Measurements from ENCODE around the gene CFAP107. TPM values are rescaled to one million over a fixed set of nuclear protein-coding genes. Genes with fewer than 3 reads are reported as not detected.
"Not testable (repeated sequence)": the region's sequence is repeated elsewhere in the genome, so short reads cannot be mapped to it uniquely, and the experiment has no call there.

The CFAP107 gene
- total and polyA plus RNA-seq, 4 donors: not detected

DNA sequence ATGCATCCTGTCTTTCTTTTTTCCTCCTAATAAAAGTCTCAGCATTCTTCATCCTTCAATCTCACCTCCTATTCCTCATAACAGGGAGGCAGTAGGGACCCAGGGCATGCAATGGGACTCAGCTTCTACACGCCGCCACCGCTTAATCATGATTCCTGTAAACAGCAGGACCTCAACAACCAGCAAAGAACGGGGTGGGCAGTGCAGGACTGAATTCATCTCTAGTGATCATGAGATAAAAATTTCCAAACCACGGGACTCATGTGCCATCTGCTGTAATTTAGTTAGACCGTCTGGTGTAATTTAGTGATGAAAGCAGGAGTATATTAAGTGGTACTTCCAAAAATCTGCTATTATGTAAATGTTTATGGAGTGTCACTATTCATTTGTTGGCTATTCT, 32.9 kb downstream of the CFAP107 start:
- peaks cover 0 to 3% (median 0%) of the 10 kb centered on the region in 4 donors for H3K27me3 ChIP-seq (ENCODE audit: control insufficient read depth in 4 of 4, insufficient read depth in 4 of 4, low read length in 3 of 4)
- TF ChIP-seq JUND (IDR thresholded peaks at IDR 0.05): no peak
- TF ChIP-seq, protein P1, sequence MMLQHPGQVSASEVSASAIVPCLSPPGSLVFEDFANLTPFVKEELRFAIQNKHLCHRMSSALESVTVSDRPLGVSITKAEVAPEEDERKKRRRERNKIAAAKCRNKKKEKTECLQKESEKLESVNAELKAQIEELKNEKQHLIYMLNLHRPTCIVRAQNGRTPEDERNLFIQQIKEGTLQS (IDR thresholded peaks at IDR 0.05): no peak
- no peak for TF ChIP-seq EGR1 (IDR thresholded peaks at IDR 0.05; ENCODE audit: low read depth in 2 of 2)
- no peaks in the 10 kb centered on the region for H3K36me3 ChIP-seq (ENCODE audit: control insufficient read depth in 4 of 4, insufficient read depth in 3 of 4, low read depth in 1 of 4, low read length in 3 of 4)
- 86% methylated on average over 6 of the region's 6 CpGs for WGBS
- no peak overlapping the region for H3K27ac ChIP-seq (ENCODE audit: low read depth in 1 of 2, low read length in 2 of 2)
- no peak overlapping the region for H3K4me3 ChIP-seq (ENCODE audit: low read depth in 1 of 3, low read length in 3 of 3)
- no peak overlapping the region for H3K9ac ChIP-seq (ENCODE audit: low read depth in 1 of 2, low read length in 2 of 2)
- H3K4me1 ChIP-seq (ENCODE audit: control insufficient read depth in 4 of 4, insufficient read depth in 4 of 4, low read length in 3 of 4): no peaks in the 10 kb centered on the region
- no peak for DNase-seq (ENCODE audit: low spot score)
- no peaks in the 10 kb centered on the region for H3K9me3 ChIP-seq (ENCODE audit: control insufficient read depth in 4 of 4, low read length in 3 of 4)

DNA sequence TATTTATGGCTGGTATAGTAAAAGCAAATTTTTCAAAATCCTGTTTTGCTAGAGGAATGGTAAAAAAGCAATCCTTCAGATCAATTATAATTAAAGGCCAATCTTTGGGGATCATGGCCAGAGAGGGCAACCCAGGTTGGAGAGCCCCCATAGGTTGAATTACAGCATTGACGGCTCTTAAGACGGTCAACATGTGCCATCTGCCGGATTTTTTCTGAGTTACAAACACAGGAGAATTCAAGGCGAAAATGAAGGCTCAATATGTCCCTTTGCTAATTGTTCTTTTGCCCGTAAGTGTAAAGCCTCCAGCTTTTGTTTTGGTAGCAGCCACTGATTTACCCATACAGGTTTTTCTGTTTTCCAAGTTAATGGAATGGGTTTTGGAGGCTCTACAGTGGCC, 35.5 kb downstream of the CFAP107 start:
- H3K27me3 ChIP-seq (ENCODE audit: control insufficient read depth in 4 of 4, insufficient read depth in 4 of 4, low read length in 3 of 4); H3K4me1 ChIP-seq (ENCODE audit: control insufficient read depth in 4 of 4, insufficient read depth in 4 of 4, low read length in 3 of 4); H3K9ac ChIP-seq (ENCODE audit: low read depth in 1 of 2, low read length in 2 of 2); H3K36me3 ChIP-seq (ENCODE audit: control insufficient read depth in 4 of 4, insufficient read depth in 3 of 4, low read depth in 1 of 4, low read length in 3 of 4); DNase-seq (ENCODE audit: low spot score); H3K9me3 ChIP-seq (ENCODE audit: control insufficient read depth in 4 of 4, low read length in 3 of 4); H3K4me3 ChIP-seq (ENCODE audit: low read depth in 1 of 3, low read length in 3 of 3); H3K27ac ChIP-seq (ENCODE audit: low read depth in 1 of 2, low read length in 2 of 2): not testable (repeated sequence)
- WGBS: 72% methylated on average over 5 of the region's 5 CpGs

DNA sequence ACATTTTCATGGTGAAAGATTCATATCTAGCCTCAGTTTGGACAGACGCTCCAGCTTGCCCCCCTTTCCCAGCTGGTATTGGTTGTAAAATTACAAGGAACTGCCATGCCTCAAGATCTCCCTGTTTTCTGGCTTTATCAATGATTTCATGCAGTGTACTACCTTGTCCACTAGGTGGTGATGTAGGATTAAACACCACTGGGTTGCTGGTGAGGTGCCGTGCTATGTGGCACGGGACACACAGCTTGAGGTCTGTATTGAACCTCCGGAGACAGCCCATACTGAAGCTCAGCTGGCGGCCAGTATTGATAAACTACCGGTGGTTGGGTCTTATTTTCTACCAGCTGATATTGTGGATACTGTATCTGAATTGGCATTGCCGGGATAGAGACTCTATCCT, 37.8 kb downstream of the CFAP107 start:
- TF ChIP-seq RAD21 (IDR thresholded peaks at IDR 0.05): peak; percentile 62 to 65
- TF ChIP-seq, protein P2, sequence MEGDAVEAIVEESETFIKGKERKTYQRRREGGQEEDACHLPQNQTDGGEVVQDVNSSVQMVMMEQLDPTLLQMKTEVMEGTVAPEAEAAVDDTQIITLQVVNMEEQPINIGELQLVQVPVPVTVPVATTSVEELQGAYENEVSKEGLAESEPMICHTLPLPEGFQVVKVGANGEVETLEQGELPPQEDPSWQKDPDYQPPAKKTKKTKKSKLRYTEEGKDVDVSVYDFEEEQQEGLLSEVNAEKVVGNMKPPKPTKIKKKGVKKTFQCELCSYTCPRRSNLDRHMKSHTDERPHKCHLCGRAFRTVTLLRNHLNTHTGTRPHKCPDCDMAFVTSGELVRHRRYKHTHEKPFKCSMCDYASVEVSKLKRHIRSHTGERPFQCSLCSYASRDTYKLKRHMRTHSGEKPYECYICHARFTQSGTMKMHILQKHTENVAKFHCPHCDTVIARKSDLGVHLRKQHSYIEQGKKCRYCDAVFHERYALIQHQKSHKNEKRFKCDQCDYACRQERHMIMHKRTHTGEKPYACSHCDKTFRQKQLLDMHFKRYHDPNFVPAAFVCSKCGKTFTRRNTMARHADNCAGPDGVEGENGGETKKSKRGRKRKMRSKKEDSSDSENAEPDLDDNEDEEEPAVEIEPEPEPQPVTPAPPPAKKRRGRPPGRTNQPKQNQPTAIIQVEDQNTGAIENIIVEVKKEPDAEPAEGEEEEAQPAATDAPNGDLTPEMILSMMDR (IDR thresholded peaks at IDR 0.05; ENCODE audit: low read depth, low read length, missing input control): peak; percentile 12
- WGBS: 42% methylated on average over 6 of the region's 7 CpGs
- H3K27me3 ChIP-seq (ENCODE audit: control insufficient read depth in 4 of 4, insufficient read depth in 4 of 4, low read length in 3 of 4); H3K9ac ChIP-seq (ENCODE audit: low read depth in 1 of 2, low read length in 2 of 2); DNase-seq (ENCODE audit: low spot score); H3K36me3 ChIP-seq (ENCODE audit: control insufficient read depth in 4 of 4, insufficient read depth in 3 of 4, low read depth in 1 of 4, low read length in 3 of 4); H3K4me3 ChIP-seq (ENCODE audit: low read depth in 1 of 3, low read length in 3 of 3); H3K9me3 ChIP-seq (ENCODE audit: control insufficient read depth in 4 of 4, low read length in 3 of 4); H3K27ac ChIP-seq (ENCODE audit: low read depth in 1 of 2, low read length in 2 of 2); H3K4me1 ChIP-seq (ENCODE audit: control insufficient read depth in 4 of 4, insufficient read depth in 4 of 4, low read length in 3 of 4): not testable (repeated sequence)

DNA sequence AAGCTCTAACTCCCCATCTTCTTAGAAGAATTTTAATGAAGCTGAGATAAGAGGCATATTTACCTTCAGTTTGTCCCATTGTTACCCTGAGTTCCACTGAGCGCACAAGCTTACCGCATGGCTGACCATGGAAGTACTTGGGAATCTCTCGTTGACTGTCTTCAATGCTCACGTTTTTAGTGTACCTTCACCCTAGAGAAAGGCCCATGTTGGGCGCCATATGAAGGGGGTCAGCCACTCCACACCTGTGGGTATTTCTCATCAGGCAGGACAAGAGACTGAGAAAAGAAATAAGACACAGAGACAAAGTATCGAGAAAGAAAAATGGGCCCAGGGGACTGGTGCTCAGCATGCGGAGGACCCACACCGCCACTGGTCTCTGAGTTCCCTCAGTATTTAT, 38.7 kb downstream of the CFAP107 start:
- not testable (repeated sequence) for H3K9ac ChIP-seq (ENCODE audit: low read depth in 1 of 2, low read length in 2 of 2); H3K27ac ChIP-seq (ENCODE audit: low read depth in 1 of 2, low read length in 2 of 2); H3K27me3 ChIP-seq (ENCODE audit: control insufficient read depth in 4 of 4, insufficient read depth in 4 of 4, low read length in 3 of 4); H3K36me3 ChIP-seq (ENCODE audit: control insufficient read depth in 4 of 4, insufficient read depth in 3 of 4, low read depth in 1 of 4, low read length in 3 of 4); H3K9me3 ChIP-seq (ENCODE audit: control insufficient read depth in 4 of 4, low read length in 3 of 4); H3K4me3 ChIP-seq (ENCODE audit: low read depth in 1 of 3, low read length in 3 of 3); H3K4me1 ChIP-seq (ENCODE audit: control insufficient read depth in 4 of 4, insufficient read depth in 4 of 4, low read length in 3 of 4); DNase-seq (ENCODE audit: low spot score)
- WGBS: 81% methylated on average over 8 of the region's 8 CpGs

DNA sequence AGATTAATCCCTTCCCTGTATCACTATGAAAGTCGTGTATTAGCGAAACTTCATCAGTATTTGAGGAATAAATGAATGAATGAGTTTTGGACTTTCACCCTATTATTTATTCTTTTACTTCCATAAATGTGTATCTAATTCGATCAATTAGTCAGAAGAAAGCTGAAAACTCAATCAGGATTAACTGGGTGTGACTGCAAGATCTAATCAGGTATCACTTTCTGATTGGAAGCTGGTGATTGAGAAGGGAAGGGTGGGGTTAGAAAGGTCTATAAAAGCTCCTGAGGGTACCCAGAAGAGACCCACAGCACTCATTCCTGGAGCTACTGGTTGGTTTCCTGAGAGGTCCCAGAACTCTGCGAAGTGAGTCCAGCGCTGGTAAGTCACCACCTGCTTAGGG, 45.1 kb downstream of the CFAP107 start, which contains the start of gene PRAMEF1:
Gene PRAMEF1, plus strand, starts transcription at position 301 of the 400 bp plus-strand sequence. CDS start 1,831 bp downstream, outside the sequence.
- H3K4me3 ChIP-seq (ENCODE audit: low read depth in 1 of 3, low read length in 3 of 3); H3K27ac ChIP-seq (ENCODE audit: low read depth in 1 of 2, low read length in 2 of 2); DNase-seq (ENCODE audit: low spot score); H3K27me3 ChIP-seq (ENCODE audit: control insufficient read depth in 4 of 4, insufficient read depth in 4 of 4, low read length in 3 of 4); H3K36me3 ChIP-seq (ENCODE audit: control insufficient read depth in 4 of 4, insufficient read depth in 3 of 4, low read depth in 1 of 4, low read length in 3 of 4); H3K4me1 ChIP-seq (ENCODE audit: control insufficient read depth in 4 of 4, insufficient read depth in 4 of 4, low read length in 3 of 4); H3K9ac ChIP-seq (ENCODE audit: low read depth in 1 of 2, low read length in 2 of 2); H3K9me3 ChIP-seq (ENCODE audit: control insufficient read depth in 4 of 4, low read length in 3 of 4): not testable (repeated sequence)
- WGBS: 77% methylated on average over 5 of the region's 5 CpGs
